HG02981 (cell line): Measurements from ENCODE around the gene ZBTB48.
"Not testable (repeated sequence)": the region's sequence is repeated elsewhere in the genome, so short reads cannot be mapped to it uniquely, and the experiment has no call there.

Source experiments
- ATAC-seq: cut with Tn5 transposase; IDR thresholded peaks from one replicate; pipeline ENCODE4 v1.9.1; 2021; ENCODE audit warnings: mild to moderate bottlenecking, moderate library complexity; ENCODE audit not compliant: unreplicated experiment

ZBTB48 gene

DNA sequence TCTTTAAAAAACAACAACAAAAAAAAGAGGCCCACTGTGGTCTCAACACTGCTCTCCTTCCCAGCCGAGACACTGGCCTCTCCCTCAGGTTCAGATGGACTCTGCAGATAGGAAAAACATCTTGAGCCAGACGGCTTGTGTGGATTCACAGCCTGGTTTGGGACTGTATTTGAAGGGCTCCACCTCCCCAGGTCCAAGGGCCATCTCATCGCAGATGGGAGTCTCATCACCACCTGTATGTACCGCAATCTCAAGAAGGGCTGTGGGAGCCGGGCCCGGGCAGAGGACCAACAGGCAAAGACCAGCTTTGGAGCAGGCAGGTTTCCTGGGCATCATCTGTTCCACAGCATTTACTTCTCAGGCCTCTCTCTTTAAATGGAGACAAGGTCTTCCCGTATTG, 10.3 kb downstream of the ZBTB48 start:
- ATAC-seq = no peak

DNA sequence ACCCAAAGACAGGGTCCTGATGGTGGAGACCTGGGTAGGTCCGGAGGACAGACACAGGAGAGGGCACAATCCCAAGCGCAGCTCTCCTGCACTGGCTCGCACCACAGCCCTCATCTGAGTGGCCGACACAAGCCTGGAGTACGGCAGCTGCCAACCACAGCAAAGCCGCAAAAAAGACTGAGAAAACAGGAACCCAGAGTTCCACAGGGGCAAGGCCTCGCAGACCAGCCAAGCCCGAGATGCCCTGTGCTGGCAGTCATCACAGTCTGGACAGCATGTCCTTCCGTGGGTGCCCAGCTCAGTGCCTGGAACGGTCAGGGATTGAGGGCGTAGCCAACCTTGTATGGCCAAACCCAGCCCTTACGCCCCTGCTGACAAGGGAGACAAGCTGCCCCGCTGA, 11.4 kb downstream of the ZBTB48 start:
- ATAC-seq = no peak

DNA sequence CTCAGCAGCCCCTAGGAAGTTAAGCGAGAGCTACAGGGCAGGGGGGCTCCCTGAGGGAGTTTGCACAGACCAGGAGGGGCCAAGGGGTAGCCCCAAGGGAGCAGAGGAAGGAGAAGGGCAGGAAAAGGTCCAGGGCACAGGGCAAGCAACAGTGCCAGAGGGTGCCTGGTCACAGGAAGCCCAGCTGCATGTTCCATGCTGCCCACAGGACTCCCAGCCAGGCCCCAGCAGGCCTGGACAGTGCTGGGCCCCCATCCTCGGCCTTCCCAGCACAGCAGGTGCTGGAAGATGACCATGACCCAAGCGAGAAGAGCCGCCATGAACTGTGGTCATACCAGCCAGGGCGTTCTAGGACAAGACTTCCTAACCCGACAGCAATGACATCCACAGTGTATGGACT, 11.8 kb downstream of the ZBTB48 start:
- no peak for ATAC-seq

DNA sequence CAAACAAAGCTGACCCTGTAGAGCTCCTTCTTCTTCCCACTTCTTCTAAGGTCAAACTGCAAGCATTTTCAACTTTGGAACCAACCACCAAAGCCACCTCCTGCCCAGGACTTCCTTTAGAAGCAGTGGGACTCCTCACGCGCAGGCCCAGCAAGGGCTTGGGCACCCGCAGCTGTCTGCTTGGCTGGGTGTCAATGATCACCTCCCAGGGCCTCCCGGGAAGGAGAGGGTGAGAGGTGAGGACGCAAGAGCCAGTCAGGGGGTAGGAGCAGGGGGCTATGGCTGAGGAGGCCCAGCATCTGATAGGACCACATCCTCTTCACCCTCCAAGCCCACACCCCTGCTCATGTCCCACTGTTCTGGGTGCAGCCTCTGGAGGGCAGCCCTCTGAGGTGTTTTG, 12.6 kb downstream of the ZBTB48 start:
- ATAC-seq = no peak

DNA sequence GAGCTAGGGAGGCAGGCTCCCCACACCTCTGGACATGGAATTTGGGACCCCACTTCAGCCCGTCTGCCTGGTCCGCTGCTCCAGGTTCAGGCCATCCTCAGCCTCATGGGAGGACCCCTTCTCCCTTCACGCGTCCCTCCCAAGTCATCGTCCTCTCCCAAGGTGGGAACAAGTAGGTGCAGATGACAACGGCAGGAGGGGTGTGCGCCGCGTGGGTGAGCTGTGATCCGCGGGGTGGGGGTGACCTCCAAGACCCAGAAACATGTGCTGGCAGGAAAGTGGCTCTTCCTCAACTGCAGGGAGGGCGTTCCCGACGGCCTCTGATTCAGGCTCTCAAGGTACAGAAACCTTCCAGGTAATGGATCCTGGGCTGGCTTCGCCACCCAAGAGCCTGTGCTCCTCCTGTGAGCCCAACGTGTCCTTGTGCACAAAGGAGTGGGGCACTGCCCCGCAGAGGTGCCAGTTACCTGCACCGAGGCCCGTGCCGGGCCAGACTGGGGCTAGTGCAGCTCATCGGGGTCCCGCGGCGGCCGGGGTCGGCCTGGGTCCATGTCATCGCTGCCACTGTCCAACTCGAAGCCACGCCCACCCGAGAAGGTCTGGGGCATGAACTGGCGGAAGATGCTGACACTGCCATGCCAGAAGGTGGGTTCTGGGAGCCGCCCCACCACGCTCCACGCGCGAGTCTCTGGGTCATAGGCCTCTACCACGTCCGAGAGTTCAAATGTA, 13.2 kb downstream of the ZBTB48 start:
- ATAC-seq = no peak

DNA sequence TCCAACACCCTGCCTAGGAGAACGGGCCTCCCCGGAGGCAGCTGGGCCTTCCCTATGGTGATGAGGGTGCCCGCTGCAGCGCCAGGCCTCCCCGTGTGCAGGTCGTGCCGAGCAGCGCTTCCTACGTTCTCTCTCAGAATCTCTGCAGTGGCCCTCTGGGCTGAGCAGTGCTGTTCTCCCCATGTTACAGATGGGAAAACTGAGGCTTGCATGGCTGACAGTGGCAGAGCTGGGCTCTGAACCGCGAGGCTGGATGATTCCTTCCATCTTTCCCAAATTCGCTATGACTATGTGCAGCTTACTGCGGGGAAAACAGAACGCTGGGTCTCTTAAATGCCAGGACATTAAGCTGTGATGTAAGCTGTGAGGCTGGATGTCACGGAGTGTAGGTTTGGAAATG, 14.0 kb downstream of the ZBTB48 start:
- ATAC-seq = no peak

DNA sequence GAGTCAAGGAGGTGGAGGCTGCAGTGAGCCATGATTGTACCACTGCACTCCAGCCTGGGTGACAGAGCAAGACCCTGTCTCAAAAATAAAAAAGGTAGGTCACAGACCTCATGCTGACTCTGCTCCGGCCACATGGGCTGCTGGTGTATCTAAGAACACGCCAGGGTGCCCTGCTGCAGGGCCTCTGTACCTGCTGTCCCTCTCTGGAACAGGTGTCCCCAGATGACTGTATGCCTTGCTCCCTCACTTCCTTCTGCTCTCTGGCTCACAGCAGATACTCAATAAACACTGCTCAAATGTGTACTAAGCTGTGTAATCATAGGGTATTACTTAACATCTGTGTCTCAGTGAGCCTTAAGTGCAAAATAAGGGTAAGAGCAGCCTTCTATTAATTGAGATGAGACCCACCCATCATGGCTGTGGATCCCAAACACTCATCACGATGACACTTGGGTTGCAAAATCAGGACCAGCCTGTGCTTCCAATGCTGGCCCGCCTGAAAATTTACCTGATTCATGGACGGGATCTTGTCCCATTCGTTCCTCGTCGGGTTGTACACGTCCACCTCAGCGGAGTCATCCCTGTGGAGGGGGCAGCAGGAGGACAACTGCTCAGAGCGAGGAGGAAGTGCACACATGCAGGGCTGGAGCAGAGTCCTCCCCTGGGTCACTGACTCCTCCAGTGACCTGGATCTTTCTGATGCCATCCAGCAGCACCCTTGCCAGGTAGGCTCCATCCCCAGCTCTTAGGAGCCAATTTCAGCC, 15.4 kb downstream of the ZBTB48 start:
- ATAC-seq = no peak

DNA sequence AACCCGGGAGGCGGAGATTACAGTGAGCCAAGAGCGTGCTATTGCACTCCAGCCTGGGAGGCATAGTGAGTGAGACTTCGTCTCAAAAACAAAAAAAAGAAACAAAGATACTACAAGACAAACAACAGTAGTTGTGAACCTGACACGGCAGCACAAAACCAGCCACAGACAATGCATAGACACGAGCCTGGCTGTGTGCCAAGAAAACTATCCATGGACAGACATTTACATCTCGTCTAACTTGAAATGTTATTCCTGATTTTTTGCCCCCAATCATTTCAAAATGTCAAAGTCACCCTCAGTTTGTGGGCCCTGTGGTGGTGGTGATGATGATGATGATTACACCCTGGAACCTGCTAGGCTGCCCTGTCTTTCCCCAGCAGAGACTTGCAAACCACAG, 16.6 kb downstream of the ZBTB48 start:
- no peak for ATAC-seq

DNA sequence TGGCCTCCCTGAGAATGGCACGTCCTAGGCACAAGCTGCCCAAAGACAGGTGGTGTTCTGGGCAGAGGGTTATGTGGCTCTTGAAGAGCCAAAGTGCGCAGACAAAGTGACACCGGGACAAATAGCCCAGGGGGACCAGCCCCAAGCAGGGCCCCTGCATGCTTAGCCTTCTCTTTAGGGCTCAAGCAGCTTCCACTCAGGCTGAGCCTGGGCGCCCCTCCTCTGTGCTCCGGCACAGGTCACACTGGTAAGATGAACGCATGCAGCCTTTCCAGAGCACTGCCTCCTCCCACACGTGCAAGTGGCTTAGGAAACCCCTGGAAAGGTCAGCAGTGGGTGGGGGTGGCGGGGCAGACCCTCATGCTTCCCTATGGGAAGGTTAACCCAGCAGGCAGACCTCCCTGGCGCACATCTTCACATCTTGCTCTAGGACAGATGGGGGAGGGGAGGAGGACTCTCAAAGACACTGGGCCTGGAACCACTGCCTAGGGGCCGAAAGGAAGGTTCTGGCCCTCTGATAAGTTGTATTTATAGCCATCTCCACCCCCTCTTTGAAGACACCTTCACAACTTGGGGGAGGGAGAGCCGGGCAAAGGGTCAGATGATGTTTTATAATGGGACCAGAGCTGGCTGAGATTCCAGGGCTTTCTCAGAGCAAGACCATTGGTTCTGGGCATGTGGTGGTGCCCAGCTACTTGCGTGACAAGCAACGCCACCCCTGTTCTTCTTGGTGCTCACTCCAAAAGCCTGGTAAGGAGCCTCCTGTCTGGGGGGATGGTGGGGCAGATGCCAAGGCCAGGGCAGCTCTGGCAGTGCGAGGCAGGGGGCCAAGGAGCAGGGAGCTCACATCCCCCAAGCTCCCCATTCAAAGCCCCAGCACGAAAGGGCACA, 17.3 kb downstream of the ZBTB48 start:
- no peak for ATAC-seq

DNA sequence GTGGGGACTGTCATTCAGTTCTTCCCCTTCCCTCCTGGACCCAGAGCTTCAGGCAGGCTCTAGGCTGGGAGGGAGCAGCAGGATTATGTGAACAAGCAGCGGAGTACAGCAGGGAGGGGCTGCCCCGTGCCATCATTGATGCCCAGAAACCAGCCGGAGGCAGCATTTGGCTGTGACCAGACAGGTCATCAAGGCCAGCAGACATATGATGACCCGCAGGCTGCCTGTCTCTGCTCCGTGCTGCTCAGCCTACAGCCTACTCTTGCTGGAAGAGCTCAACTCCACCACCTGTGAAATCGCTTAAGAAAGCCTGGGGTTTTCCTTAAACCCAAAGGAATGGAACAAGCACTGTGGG, 18.0 kb downstream of the ZBTB48 start:
- ATAC-seq = no peak

DNA sequence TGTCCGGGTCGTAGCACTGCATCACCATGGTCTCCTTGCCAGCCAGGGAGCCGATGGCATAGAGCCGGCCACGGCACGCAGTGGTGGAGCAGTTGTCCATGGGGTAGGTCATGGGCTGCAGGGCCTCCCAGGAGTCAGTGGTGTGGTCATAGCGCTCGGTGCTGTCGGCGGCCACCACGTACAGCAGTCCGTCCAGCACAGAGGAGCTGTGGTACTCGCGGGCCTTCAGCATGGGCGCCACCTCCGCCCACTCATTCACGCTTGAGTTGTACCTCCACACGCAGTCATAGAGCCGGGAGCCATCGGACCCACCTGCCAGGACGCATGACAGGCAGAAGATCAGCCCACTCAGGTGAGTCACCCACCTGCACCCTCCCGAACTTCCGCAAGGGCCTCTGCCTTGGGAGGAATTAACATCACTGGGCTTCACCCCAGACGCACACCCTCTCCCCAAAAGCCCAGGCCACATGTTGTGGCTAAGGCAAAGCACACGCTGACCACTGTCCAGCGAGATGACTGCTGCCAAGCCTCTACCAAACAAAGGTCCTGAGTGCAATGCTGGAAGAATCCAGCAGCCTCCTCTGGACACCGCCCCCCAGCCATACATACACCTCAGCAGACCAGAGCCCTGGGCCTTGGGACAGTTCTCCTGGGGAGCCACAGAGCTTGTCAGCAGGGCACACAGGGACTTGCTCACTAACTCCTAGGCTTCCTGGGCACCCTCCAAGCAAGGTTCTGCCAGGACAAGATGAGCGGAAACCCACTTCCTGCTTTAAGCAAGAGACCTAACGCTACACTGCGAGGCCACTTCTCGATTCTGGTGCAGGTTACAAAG, 19.6 kb downstream of the ZBTB48 start:
- ATAC-seq = no peak

DNA sequence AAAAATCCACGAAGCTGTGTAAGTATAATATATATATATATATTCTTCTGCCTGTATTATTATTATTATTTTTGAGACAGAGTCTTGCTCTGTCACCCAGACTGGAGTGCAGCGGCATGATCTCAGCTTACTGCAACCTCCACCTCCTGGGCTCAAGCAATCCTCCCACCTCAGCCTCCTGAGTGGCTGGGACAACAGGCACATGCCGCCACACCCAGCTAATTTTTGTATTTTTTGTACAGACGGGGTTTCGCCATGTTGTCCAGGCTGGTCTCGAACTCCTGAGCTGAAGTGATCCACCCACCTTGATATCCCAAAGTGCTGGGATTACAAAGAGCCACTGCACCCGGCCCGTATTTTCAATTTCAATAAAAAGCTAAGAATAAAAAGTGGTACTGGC, 20.2 kb downstream of the ZBTB48 start:
- ATAC-seq = not testable (repeated sequence)

DNA sequence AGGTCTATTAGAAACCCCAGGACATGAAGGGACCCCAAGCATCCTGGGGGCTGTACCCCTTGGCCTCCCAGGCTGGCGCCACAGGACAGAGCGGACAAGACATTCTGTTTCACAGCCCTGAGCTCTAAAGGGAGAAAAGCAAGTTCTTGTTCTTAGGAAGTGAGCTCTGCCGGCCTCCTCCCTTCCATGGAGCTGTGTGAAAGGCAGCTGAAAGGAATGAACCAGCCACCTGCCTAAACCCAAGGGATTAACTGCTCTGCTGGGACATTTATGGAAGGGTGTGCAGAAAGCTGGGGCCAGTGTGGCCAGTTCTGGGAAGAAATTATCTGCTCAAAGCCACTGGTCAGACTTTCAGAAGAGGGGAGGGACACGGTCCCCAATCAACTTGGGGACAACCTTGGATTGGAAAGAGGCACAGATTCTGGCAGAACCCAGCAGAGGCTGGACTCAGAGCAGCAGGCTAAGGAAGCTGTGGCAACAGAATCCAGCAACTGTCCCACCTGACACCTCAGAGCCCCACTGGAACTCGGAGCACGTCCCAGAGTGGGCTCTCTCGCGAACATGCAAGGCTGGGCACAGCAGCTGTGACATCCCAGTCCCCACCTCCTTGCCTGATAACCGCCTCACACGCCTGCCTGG, 20.7 kb downstream of the ZBTB48 start:
- ATAC-seq = peak; percentile 1

DNA sequence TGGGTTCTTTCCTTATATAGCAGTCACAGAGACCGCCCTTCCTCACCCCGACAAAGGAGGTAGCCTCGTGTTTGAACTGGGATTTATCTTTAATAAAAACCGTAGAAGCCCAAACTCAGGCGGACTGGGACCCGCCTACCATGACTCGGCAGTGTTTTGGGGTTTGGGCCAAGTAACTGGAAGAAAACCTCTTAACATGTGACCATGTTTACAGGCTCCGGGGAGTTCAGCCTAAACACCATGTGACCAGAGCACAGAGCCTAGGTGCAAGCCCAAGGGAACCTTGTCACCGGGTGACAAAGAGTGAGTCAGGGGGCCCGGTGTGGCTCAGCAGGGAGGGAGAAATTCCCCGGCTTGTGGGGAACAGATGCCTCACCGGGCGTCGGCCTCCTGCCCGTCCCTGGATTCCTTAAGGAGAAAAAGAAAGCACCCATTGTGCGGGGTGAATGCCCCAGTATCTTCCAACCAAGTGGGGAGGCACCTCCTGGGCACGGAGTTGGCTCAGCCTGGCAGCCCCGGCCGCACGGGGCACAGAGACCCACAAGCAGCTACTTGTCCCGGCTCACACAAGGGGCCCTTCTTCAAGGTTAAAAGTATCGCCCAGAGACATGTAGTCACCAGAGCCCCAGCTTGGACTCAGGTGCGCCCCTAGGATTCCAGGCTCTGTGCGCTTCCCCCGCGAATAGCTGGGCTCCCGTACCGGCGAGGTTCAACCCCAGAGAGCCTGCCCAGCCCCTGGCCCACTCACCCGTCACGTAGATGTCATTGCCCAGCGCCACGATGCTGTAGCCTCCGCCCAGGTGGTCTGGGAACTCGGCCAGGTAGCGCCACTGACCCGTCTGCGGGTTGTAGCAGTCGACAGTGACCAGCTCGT, 21.5 kb downstream of the ZBTB48 start:
- peak; percentile 29 for ATAC-seq

DNA sequence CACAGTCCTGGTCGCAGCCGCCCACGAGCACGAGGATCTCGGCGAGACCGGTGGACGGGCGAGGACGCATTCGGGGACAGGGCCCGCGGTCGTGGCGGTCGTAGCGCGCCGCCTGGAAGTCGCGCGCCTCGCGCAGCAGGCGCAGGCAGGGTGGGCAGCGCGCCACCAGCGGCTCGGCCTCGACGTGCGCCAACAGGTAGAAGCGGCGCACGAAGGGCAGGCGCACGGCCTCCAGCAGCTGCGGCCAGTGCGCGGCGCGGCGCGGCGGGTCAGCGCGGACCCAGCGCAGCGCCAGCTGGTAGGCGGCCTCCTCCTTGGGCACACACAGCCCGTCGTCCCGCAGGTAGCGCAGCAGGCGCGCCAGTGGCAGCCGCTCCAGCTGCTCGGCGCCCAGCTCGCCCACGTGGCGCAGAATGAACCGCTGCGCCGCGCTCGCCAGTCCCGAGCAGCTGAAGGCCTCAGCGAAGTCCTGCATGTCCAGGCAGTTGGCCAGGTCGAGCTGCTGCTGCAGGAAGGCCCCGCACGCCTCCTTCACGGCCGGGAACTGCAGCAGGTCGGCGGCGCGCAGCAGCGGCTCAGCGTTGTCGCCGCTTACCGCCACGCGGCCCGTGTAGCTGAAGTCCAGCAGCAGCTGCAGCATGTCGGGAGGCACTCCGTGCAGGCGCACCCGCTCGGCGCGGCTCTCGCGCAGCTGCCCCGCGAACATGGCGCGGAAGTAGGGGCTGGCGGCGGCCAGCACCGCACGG, 22.3 kb downstream of the ZBTB48 start:
- peak; percentile 34 for ATAC-seq

DNA sequence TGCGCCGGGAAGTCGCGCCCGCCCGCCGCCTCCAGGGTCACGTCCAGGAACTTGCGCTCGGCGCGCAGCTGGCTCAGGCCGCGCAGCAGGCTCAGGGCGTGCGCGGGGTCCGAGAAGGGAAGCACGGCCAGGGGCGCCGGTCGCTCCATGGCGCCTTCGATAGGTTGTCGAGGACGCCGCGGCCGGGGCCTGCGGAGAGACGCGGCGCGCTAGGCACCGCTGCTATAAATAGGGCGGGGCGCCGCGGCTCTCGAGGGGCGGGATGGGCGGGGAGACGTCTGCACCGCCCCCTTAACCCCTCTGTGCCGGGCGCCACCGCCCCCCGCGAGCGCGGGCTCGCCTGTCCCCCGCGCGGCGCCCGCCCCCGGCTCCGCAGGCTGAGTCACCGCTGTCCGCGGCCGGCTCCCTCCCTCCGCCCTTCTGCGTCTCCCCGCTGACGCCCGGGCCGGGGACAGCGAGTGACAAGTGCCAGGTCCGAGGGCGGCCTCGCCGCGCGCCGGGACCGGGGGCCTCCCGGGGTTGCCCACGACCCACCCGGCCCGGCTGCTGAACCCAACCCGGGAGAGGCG, 23.0 kb downstream of the ZBTB48 start, which contains the start of gene KLHL21:
TSS of gene KLHL21 (minus strand) at position 201 of the 569 bp plus-strand sequence. CDS start at position 149, 52 bp downstream.
- ATAC-seq = peak; percentile 47

DNA sequence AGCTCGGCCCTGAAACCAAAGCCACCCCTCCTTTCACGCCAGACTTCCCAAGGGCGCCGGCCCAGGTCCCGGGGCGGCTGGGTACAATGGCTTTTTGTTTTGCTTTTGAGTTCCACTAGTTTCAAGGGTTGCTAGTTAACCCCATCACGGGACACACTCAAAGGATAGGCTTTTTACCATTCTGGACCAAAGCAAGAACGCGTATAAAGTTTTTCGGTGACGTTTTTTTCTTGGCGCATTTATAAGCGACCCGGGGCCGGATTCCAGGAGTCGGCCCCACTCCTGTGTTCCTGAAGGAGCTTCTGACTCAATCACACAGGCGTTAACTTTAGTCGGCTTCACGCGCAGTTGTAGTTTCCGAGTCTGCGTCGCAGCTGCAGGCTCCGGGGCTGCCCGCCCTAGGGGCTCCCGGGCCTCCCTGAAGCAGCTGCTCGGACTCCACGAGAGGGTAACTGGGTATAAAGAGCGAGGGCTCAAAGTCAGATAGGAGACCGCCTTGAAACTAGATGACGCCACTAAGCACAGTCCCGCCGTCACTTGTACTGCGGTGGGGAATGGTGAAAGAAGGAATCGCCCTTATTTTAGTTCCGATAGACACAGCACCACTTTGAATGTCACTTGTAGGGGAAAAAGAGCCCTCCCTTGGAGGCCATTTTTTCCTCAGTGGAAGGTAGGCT, 23.6 kb downstream of the ZBTB48 start:
- peak; percentile 30 for ATAC-seq
